ENCODE results near the gene BBX. TPM values are rescaled to one million over a fixed set of nuclear protein-coding genes. Genes with fewer than 3 reads are reported as not detected.

BBX gene
- total and polyA plus RNA-seq, 2 of the 4 experiments (the other 2 are of a cell fraction) = 13.6 to 107 TPM

DNA sequence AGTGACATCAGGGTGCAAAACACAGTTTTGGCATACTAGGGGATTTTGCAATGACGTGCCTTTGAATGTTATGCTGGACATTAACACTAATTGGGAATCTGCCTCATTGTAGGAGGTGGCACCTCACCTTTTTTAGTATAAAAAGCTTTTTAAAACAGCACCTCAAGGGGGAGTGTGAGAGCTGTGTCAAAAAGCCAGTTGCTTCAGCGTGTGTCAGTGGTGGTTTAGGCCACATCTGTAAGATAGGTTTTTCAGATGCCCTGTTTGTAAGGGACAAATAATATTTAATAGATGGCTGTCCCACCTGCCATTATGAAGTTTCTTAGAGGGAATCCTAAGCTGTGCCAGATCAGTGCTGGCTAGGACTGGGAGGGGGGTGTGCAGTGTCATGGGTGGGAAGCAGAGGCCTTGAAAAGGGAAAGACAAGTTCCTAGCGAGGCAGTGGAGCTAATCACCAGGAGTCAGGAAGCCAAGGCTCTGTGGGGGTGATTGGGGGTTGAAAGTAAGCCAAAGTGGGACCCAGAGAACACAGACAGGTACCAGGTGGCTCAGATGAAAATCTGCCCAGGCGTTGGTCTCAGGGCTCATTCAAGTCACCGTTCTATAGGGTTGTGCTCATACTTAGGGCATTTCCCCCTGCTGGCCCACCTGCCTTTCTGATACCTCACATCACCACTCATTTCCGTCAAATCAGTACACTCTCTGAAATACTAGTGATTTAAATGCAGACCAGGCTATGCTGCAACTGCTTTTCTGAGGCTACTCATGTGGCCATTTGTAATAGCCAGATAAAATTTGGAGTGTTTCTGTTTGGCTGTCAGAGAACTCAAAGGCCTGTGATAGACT, 120.5 kb downstream of the BBX start:
- WGBS, 2 experiments (ENCODE audit: extremely low coverage in 2 of 2, insufficient read length in 1 of 2) = 100% methylated on average over 1 of the region's 6 CpGs; no CpG with 5 or more reads in 1 of the 2 experiments
- Histone ChIP-seq H3K79me1 (ENCODE audit: low read depth in 1 of 2, low read length in 2 of 2) (peaks cover 10 to 21% of the 10 kb centered on the region in 2 experiments; a peak in 3 of 4 replicates), H2BK20ac (ENCODE audit: low read depth, low read length) (no peak overlapping the region), H3K4me1 (ENCODE audit: control insufficient read depth, insufficient read depth, low read length) (no peaks in the 10 kb centered on the region), H2AK5ac (ENCODE audit: low read depth, low read length) (no peak overlapping the region), H2BK5ac (ENCODE audit: low read depth, low read length, poor library complexity, severe bottlenecking) (no peak overlapping the region), H3K36me3 (ENCODE audit: control insufficient read depth, insufficient read depth, low read length) (0 out of 2 replicates have a peak, but pooled peaks cover 1% of the 10 kb centered on the region), H4K8ac (ENCODE audit: low read depth in 2 of 2, low read length in 2 of 2) (no peak overlapping the region), H3K18ac (ENCODE audit: low read depth, low read length) (no peak overlapping the region), H4K20me1 (ENCODE audit: insufficient read depth, low read length) (0 out of 2 replicates have a peak, but pooled peaks cover 5% of the 10 kb centered on the region), H4K5ac (ENCODE audit: low read depth, low read length) (no peak overlapping the region), H3K27me3 (ENCODE audit: control insufficient read depth, insufficient read depth, low read length) (no peaks in the 10 kb centered on the region), H3K9me1 (ENCODE audit: insufficient read depth, low read length) (peaks cover 7% of the 10 kb centered on the region; the same call in 1 of the 2 replicates), H2BK15ac (ENCODE audit: low read depth, low read length) (no peak overlapping the region), H2AK9ac (replicated peaks; ENCODE audit: low read depth, low read length, poor library complexity) (peak overlapping the region; percentile 5), H4K91ac (ENCODE audit: insufficient read depth, low read depth, low read length) (no peak overlapping the region), H3K4ac (ENCODE audit: low read depth, low read length) (no peak overlapping the region), H3K4me3 (ENCODE audit: insufficient read depth, low read depth, low read length) (no peak overlapping the region), H3K23ac (ENCODE audit: low read depth, low read length) (no peak overlapping the region), H2AFZ (replicated peaks; ENCODE audit: low read length, poor library complexity) (peak overlapping the region; percentile 35), H3K4me2 (ENCODE audit: low read depth, low read length) (no peak overlapping the region), H3K56ac (ENCODE audit: extremely low read depth, insufficient read depth, low read length) (no peak overlapping the region), H3K14ac (replicated peaks; ENCODE audit: low read depth, low read length) (no peak overlapping the region; the same call in 1 of the 2 replicates), H3K27ac (ENCODE audit: insufficient read depth, low read length) (no peak overlapping the region), H3K9me3 (ENCODE audit: control insufficient read depth, insufficient read depth, low read length) (no peaks in the 10 kb centered on the region), H2BK120ac (ENCODE audit: low read depth, low read length) (no peak overlapping the region), H3K9ac (ENCODE audit: low read depth, low read length) (no peak overlapping the region)
- dilution Hi-C loops (cut with HindIII; ENCODE audit: low sequenced_read_pairs, unreplicated experiment) (no loop called here), intact Hi-C loops (cut with micrococcal nuclease) (no loop called here), in situ Hi-C loops (cut with MboI; ENCODE audit: low sequenced_read_pairs) (no loop called here)
- POLR2A ChIA-PET (ENCODE audit: unreplicated experiment) = no interaction called here
- CTCF ChIA-PET = interaction anchor here (0.6 to 1.0 kb wide), 3 partner anchors 18 to 151 kb away, joined by 3 to 4 read pairs (median 3); no protein-coding TSS in a partner anchor
- DNase-seq = no peak
- TF ChIP-seq, protein P1, sequence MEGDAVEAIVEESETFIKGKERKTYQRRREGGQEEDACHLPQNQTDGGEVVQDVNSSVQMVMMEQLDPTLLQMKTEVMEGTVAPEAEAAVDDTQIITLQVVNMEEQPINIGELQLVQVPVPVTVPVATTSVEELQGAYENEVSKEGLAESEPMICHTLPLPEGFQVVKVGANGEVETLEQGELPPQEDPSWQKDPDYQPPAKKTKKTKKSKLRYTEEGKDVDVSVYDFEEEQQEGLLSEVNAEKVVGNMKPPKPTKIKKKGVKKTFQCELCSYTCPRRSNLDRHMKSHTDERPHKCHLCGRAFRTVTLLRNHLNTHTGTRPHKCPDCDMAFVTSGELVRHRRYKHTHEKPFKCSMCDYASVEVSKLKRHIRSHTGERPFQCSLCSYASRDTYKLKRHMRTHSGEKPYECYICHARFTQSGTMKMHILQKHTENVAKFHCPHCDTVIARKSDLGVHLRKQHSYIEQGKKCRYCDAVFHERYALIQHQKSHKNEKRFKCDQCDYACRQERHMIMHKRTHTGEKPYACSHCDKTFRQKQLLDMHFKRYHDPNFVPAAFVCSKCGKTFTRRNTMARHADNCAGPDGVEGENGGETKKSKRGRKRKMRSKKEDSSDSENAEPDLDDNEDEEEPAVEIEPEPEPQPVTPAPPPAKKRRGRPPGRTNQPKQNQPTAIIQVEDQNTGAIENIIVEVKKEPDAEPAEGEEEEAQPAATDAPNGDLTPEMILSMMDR (conservative IDR thresholded peaks at IDR 0.05; ENCODE audit: low read depth, low read length) = 0 out of 2 replicates have a peak, but pooled peaks have one; percentile 20
- no peak for TF ChIP-seq SMC3 (IDR thresholded peaks at IDR 0.05; ENCODE audit: low read depth, low read length)
- no peak for ATAC-seq (ENCODE audit: low read depth)
- BruUV-seq (replicated peaks) = no TSS peak

All from IMR-90 (cell line).